GM21529 (cell line): ENCODE results near the gene RFC3.
"Not testable (repeated sequence)": the region's sequence is repeated elsewhere in the genome, so short reads cannot be mapped to it uniquely, and the experiment has no call there.

ENCODE experiments used
- ATAC-seq: cut with Tn5 transposase; IDR thresholded peaks from one replicate; pipeline ENCODE4 v1.9.1; 2021; ENCODE audit not compliant: unreplicated experiment

RFC3 gene

DNA sequence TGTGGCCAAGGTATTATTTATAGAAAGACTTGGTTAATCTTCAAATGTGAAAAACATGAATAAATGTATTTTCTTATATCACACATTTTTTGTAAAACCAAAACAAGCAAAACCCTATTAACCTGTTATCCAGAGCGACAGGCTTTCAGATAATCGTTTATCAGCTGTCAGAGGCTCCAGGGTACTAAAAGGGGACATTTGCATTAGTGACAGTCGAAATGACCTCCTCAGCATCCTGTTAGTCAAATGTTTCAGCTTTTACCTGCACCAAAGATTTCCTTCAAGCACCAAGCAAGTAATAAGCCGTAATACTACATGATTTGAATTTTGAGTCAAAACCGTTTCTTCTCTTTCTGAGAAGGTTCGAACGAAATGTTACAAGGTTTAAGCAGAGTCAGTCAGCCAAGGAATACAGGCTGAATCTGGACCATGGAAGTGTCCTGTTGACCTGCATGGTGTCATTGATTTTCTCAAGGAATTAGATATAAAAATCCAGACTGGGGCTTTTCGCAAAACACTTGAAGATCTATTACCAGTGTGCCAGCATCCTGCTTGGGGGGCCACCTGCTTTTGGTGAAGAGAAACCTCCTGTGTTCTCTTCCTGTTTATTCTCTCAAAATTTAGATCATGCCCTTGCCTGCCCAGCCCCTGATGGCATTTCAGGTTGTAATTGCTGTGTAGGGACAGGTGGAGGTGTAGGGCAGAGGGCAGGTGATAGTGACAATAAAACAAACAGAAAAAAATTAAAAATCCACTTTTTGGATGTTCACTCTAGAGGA lies 11.3 kb upstream of the RFC3 start:
- no peak for ATAC-seq

DNA sequence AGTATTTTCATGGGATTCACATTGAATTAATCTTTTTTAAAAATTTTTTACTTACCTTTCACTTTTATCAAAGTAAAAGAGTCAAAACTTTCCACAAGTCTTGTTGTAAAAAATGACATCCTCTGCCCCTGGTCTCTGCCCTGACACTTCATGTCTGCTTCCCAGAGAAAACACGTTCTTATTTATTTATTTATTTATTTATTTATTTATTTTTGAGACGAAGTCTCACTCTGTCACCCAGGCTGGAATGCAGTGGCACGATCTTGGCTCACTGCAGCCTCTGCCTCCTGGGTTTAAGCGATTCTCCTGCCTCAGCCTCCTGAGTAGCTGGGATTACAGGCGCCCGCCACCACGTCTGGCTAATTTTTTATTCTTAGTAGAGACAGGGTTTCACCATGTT lies 5.1 kb upstream of the RFC3 start:
- ATAC-seq: not testable (repeated sequence)

DNA sequence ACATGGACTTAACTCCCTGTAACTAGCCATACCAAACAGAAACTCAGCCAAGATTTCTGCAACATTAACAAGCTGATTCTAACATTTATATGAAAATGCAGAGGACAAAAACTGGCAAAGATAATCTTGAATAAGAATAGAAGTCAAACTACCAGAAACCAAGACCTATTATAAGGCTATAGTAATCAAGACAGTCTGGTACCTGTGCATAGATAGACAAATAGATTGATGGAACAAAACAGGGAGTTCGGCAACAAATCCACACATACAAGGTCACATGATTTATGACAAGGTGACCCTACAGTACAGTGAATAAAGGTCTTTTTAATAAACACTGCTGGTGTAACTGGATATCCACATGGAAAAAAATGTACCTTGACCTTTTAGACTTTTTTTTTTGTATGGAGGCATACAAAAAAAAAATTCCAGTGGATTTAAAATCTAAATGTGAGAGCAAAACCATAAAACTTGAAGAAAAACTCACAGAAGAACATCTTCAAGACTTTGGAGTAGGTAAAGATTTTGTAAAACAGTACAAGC lies 2.9 kb upstream of the RFC3 start:
- ATAC-seq: no peak

DNA sequence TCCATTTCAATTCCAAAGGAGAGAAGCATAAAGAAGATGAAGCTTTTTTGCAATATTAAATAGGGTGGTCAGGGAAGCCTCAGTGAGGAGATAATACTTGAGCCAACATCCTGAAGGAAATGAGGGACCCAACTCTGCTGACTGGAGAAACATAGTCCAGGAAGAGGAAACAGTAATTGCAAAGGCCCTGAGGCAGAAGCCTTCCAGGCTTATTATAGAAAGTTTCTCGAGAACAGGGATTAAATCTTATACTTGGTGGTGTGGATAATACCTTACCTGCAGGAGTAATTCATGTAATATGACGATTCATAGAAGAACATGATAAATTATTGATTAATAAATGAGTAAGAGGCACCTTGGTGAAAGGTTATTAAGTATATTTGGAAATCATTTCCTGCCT lies 1.0 kb upstream of the RFC3 start:
- no peak for ATAC-seq

DNA sequence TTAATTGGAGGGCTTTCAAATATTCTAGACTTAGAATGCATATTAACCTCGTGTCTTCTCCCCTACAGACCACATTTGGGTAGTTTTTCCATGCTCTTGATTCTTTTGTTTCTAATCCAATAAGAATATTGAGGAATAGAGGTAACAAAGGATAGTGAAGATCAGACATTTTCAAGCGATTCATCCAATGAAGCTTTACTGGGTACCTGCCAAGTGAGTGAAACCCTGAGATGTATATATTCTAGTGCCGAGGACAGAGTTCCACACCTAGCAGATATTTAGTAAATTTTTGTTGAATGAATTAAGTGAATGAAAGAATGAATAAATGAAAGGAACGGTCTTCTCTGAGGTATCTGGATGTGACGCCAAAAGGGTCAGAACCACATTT lies 442 bp upstream of the RFC3 start:
- ATAC-seq: peak; percentile 14

DNA sequence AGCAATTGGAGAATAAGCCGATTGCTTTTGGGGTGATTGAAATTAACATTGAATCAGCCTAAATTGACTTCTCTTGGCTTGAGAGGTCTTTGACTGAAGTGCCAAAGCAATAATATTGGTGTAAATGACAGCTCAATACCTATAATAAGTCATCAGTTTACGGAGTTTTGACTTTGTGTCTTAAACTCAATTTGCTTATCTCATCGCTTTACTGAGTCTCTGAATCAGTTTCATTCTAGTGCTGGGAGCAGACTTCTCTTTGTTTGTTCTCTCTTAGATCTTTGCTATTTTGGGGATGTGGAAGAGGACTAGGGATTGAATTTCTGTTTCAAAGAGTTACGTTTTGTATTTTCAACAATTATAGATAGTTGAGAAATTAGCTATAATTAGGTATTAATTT lies 7.1 kb downstream of the RFC3 start:
- ATAC-seq: no peak

DNA sequence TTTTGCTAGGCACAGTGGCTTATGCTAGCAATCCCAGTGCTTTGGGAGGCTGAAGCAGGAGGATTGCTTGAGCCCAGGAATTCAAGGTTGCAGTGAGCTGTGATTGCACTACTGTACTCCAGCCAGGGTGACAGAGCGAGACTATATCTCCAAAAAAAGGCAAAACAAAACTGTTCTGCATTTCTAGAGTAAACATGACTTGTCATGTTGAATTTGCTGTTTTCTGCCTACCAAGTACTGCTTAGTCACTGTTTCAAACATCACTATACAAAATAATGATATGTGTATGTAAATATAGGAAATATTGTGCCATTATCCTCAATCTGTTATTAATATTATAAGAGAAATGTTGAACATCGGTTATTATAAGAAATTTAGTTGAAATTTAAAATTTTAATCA lies 9.2 kb downstream of the RFC3 start:
- ATAC-seq: no peak

DNA sequence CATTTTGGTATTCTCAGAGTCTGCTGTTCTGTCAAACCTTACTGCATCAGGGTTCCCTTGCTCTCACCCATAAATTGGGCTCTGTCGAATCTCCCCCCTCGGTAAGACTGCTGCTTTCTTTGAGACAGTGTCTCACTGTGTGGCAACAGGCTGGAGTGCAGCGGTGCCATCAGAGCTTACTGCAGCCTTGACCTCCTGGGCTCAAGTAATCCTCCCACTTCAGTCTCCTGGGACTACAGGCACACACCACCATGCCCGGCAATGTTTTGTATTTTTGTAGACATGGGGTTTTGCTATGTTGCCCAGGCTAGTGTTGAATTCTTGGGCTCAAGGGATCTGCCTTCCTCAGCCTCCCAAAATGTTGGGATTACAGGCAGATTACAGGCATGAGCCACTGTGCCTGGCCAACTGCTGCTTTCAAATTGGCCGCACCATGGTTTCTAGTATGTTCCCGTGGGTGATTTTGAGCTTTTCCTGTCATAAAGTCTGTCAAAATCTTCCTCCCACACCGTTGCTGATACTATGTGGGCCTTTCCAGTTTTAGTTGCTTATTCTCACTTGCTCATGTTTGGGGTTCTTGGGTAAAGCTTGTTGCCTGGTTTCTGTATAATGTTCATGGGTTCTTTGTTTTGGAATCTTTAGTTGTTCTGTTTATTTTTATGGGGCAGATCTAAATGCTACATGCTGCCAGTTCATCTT lies 10.6 kb downstream of the RFC3 start:
- ATAC-seq: no peak

DNA sequence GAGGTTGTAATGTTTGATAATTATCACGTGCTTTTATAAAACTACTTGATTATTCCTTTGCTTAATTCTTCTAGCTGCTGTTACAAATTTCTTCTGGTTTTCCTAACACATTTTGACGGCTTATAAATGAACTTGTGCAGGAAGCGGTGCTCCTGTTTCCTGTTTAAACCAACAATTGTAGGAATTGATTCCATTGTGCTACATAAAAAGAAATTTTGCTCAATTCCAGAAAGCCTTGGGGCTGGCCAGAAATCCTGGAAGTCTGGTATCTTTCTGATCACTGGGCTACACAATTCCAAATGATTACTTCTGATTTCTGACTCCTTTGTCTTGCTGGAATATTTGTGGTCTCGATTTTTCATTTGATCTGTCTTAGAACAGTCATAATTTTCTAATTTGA lies 14.9 kb downstream of the RFC3 start:
- no peak for ATAC-seq

DNA sequence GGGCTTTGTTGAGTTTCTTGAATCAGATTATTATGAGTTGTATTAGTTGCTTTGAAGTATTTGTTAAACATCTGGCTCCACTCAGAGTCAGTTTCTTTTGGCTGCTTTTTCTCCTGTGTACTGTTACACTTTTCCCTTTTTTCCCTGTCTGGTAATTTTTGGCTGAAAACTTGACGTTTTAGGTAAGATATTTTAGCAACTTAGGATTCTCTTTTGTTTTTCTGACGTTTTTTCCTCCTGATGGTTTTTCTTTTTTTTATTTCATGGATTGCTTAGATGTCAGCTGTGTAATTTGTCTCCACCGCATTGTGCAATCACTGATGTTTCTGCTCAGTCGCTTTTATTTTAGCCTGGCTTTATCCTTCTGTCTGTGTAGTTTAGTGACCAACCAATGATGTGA lies 20.7 kb downstream of the RFC3 start:
- no peak for ATAC-seq

DNA sequence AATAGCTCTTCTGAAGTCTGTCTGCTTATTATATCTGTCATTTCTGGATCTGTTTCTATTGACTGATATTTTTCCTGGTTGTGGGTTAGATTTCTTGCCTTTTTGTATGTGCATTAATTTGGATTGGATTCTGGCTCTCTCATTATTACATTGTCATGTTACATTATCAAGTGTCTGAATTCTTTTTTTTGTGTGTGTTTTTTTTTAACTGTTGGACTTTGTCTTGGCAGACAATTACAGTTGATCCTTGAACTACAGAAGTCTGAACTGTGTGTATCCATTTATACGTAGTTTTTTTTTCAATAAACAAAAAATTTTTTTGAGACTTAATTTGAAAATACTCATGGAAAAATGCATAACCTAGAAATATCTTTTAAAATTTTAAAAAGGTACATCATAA lies 22.5 kb downstream of the RFC3 start:
- no peak for ATAC-seq

DNA sequence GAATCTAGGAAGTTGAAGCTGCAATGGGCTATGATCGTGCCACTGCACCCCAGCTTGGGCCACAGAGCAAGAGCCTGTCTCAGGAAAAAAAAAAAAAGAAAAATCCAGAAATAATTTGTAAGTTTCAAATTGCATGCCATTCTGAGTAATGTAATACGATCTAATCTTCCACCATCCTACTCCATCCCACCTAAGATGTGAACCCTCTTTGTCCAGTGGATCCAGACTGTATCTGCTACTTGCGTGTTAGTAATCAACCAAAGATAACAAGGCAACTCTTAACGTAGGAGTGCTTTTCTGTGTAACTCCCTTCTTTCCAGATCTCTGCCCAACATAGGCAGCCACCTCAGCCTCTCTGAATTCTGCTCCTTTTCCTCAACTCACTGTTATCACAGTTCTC lies 24.3 kb downstream of the RFC3 start:
- ATAC-seq: no peak

DNA sequence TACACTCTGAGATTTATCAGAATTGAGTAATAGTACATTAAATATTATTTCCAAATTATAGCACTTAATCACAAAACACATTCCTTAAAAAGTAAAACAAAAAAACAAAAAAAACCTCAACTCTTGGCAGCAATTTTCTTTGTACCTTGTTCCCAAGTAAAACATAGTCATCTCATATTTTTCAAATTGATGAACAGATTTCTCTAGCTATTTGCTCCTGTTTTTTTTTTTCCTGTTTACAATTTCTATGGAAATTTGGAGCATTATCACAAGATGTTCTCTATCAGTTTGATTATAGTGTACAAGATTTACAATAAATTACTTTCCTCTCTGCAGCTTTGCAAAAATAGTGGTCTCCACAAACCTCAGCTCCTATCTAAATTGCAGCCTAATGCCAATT lies 25.0 kb downstream of the RFC3 start:
- no peak for ATAC-seq

DNA sequence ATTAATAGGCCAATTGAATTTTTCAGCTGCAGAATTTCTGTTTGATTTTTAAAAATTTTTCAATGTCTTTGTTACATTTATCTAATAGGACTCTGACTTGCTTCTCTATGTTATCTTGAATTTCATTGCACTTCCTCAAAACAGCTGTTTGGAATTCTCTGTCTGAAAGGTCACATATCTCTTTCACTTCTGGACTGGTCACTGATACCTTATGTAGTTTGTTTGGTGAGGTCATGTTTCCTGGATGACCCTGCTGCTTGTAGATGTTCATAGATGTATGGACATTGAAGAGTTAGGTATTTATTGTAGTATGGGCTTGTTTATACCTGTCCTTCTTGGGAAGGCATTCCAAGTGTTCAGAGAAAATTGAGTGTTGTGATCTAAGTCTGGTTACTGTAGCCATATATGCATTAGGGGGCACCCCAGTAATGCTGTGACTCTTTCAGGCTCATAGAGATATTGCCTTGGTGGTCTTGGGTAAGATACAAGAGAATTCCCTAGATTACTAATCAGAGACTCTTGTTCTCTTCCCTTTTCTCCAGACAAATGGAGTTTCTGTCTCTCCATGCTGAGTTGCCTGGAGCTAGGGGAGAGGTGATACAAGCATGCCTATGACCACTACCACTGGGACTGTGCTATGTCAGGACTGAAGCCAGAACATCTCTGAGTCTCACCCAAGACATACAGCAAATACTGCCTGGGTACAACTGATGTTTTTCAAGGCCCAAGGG lies 27.8 kb downstream of the RFC3 start:
- no peak for ATAC-seq

DNA sequence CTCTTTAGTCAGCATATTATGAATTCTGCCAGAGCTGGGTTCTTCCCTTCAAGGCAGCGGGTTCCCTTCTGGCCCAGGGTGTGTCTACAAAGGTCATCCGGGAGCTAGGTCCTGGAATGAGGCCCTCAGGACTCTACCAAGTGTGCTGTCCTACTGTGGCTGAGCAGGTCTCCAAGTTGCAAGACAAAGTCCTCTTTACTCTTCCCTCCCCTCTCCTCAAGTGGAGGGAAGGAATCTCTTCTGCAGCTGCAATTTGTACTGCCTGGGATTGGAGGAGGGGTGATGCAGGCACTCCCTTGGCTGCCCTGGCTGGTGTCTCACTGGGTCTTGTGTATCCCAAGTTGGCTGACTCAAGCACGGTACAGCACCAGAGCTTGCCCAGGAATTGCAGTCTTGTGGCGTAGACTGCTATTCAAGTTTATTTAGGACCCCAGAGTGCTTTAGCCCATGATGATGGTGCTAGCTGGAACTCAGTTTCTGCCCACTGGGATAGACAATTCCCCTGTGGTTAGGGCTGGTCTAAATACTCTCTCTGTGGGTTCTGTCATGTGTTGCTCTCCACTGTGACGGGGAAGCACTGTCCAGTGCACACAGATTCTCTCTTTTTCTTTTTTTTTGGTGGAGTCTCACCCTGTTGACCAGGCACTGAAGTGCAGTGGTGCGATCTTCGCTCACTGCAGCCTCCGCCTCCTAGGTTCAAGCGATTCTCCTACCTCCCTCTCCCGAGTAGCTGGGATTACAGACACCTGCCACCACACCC lies 28.5 kb downstream of the RFC3 start:
- no peak for ATAC-seq

DNA sequence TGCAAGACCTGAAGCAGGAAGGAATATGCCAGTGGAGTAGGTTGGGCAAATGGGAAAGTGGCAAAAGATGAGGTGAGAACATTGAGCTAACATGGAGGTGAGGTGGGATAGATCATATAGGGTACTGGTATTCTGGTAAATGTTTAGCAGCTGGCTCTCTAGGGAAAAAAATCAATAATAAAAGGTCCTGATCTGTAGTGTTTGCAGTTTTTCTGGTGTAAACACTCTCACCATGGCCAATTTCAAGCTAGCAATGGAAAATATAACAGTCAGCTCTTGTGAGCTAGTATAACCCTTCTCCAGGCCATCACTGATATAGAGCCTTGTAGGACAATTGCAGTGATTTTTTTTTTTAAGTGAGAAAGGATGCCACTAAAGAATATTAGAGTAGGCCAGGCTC lies 31.3 kb downstream of the RFC3 start:
- no peak for ATAC-seq

DNA sequence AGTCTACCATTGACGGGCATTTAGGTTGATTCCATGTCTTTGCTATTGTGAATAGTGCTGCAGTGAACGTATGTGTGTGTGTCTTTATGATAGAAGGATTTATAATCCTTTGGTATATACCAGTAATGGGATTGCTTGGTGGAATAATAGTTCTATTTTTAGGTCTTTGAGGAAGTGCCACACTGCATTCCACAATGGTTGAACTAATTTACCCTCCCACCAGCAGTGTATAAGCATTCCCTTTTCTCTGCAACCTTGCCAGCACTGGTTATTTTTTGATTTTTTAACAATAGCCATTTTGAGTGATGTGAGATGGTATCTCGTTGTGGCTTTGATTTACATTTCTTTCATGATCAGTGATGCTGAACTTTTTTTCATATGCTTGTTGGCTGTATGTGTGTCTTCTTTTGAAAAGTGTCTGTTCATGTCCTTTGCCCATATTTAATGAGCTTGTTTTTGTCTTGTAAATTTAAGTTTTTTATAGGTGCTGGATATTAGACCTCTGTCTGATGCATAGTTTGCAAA lies 37.5 kb downstream of the RFC3 start:
- no peak for ATAC-seq

DNA sequence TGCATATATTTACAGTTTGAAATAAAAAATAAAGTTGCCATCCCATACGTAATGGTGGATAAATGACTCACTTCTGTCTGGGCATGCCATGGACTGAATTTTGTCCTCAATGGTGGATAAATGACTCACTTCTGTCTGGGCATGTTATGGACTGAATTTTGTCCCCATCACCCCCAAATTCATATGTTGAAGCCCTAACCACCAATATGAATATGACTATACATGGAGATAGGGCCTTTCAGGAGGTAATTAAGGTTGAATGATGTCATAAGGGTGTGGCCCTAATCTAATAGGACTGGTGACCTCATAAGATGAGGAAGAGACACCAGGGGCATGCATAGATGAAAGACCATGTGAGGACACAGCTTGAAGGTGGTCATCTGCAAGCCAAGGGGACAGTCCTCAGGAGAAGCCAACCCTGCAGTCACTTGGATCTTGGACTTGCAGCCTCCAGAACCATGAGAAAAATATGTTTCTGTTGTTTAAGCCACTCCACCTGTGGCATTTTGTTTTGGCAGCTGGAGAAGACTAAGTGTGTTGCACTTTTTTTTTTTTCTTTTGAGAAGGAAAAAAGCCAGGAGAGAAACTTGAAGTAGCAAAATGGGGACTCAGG lies 41.8 kb downstream of the RFC3 start:
- ATAC-seq: no peak

DNA sequence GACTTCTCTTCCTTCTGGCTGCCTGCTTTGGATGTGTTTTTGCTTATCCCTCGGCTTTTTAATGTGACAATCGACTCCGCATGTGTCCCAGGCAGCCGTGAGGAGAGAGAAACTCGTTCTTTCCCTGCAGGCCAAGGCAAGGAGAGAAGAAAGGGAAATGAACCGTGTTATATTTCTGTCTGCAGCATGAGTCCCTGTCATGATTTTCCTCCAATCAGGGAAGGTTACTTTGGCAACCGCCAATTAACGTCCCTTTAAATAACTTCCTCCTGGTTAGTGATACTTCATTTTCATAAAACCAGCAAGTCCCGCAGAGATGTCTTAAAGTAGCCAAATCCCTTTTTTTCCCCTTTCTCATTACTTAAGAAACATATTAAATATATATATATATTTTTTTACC lies 42.6 kb downstream of the RFC3 start:
- no peak for ATAC-seq

DNA sequence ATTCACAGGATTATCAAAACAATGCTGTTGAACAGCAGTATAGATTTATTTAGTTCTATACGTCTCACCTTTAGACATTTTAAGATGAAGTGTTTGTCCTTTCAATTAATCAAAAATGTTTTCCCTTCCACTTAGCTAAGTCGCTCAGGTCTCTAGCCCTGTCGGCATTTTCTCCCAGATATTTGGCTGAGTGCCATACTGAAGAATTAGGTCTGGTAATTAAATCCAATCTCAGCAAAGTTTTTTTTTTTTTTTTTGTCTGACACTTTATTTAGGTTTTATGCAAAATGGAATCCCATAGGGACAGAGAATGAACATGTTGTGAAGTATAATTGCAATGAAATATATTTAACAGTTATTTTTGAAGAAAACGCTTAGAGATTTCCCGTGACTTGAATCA lies 44.1 kb downstream of the RFC3 start:
- no peak for ATAC-seq
